OCI-LY3 (cell line): ENCODE data around the gene RECK.

ENCODE experiments used
- H2AFZ ChIP-seq: fragments of 200-600, 300-600 bp; shearing (Covaris generic); 2 replicates; pipeline ENCODE4 v1.6.0; 2014; ENCODE audit warnings: antibody characterized with exemption, low read depth, low read length
- H3K27ac ChIP-seq: fragments of 200-600, 300-600 bp; sonication (generic); 2 replicates; pipeline ENCODE4 v1.5.1; 2014; ENCODE audit warnings: mild to moderate bottlenecking, low read length, moderate library complexity, mixed read lengths
- H3K27me3 ChIP-seq: fragments of 200-600, 300-600 bp; sonication (generic); 2 replicates; pipeline ENCODE4 v1.6.1; 2014; ENCODE audit warnings: low read depth, low read length, mixed read lengths
- H3K36me3 ChIP-seq: fragments of 200-600, 300-600 bp; sonication (generic); replicated peaks from 2 replicates; pipeline ENCODE3; 2014; ENCODE audit warnings: low read depth, low read length, mixed read lengths
- H3K4me1 ChIP-seq: fragments of 300-600, 200-600 bp; sonication (generic); 2 replicates; pipeline ENCODE4 v1.6.1; 2014; ENCODE audit warnings: low read length, mixed read lengths
- H3K4me2 ChIP-seq: fragments of 200-600, 300-600 bp; sonication (generic); 2 replicates; pipeline ENCODE4 v1.6.1; 2014; ENCODE audit warnings: low read length, mixed read lengths
- H3K4me3 ChIP-seq: fragments of 300-600, 200-600 bp; sonication (generic); 2 replicates; pipeline ENCODE4 v1.5.1; 2014; ENCODE audit warnings: antibody characterized with exemption, mild to moderate bottlenecking, low read length, moderate library complexity
- H3K79me2 ChIP-seq: fragments of 300-600, 200-600 bp; shearing (Covaris generic); 2 replicates; pipeline ENCODE4 v1.6.1; 2014; ENCODE audit warnings: mild to moderate bottlenecking, low read length, mixed read lengths
- H3K9ac ChIP-seq: fragments of 300-600, 200-600 bp; shearing (Covaris generic); 2 replicates; pipeline ENCODE4 v1.6.0; 2014; ENCODE audit warnings: mild to moderate bottlenecking, low read length, moderate library complexity
- H3K9me3 ChIP-seq: fragments of 200-600, 300-600 bp; shearing (Covaris generic); 2 replicates; pipeline ENCODE4 v1.6.1; 2014; ENCODE audit warnings: low read length, mixed read lengths; ENCODE audit not compliant: insufficient read depth
- H4K20me1 ChIP-seq: fragments of 200-600, 300-600 bp; sonication (generic); 2 replicates; pipeline ENCODE4 v1.6.1; 2016; ENCODE audit warnings: low read length, mixed read lengths; ENCODE audit not compliant: insufficient read depth
- EZH2phosphoT487 ChIP-seq: fragments of 200-600 bp; shearing (Covaris generic); IDR thresholded peaks from 2 replicates; pipeline ENCODE4 v1.6.1; 2018; ENCODE audit warnings: antibody characterized with exemption, mixed run types, low read depth
- TF ChIP-seq, protein P1 (sequence below): fragments of 200-600, 300-600 bp; sonication (generic); IDR thresholded peaks from 2 replicates; pipeline ENCODE4 v1.5.1; 2014; ENCODE audit warnings: antibody characterized with exemption, low read length, low read depth

The RECK gene

DNA sequence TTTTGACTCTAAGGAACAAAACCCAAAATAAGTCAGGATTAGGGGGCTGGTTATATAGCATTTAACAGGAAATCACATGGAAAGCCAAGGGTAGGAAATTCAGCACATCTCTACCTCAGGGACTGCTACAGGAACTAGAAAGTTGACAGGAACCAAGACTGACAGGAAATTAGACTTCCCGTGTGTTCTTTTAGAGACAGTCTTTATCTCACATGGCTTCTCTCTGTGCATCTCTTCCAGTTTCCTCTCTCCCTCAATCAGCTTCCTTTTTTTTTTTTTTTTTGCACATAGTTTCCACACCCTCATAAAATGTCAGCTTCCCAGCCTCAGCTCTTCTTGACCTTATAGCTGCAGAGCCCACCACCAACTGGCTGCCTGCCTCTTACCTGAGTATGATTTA, 4.8 kb downstream of the RECK start:
- no peak overlapping the region for H3K4me2 ChIP-seq

DNA sequence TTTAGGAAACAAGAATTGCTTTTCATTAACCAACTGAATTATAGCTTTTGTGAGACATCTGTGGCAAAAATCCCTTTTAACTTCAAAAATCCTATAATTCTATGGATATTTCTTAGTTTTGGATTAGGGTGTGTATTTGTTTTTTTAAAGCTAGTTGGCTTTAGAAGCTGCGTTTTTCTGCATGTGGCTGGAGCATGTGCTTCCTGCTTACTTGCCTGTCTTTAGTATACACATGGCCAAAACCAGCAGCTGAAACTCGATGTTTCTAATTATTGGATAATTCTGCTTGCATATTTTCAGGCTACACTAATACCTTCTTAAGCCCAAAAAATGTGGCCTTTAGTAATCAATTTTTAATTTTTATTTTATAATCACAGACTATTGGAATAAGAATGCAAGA, 8.9 kb downstream of the RECK start:
- no peak overlapping the region for H3K4me3 ChIP-seq
- H3K4me1 ChIP-seq: peaks cover 4% of the 10 kb centered on the region; the same call in 1 of the 2 replicates
- no peaks in the 10 kb centered on the region for H3K36me3 ChIP-seq
- no peak overlapping the region for H3K9ac ChIP-seq
- no peak overlapping the region for H3K27ac ChIP-seq
- TF ChIP-seq, protein P1, sequence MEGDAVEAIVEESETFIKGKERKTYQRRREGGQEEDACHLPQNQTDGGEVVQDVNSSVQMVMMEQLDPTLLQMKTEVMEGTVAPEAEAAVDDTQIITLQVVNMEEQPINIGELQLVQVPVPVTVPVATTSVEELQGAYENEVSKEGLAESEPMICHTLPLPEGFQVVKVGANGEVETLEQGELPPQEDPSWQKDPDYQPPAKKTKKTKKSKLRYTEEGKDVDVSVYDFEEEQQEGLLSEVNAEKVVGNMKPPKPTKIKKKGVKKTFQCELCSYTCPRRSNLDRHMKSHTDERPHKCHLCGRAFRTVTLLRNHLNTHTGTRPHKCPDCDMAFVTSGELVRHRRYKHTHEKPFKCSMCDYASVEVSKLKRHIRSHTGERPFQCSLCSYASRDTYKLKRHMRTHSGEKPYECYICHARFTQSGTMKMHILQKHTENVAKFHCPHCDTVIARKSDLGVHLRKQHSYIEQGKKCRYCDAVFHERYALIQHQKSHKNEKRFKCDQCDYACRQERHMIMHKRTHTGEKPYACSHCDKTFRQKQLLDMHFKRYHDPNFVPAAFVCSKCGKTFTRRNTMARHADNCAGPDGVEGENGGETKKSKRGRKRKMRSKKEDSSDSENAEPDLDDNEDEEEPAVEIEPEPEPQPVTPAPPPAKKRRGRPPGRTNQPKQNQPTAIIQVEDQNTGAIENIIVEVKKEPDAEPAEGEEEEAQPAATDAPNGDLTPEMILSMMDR: no peak
- H4K20me1 ChIP-seq: no peaks in the 10 kb centered on the region
- 0 out of 2 replicates have a peak, but pooled peaks cover 3% of the 10 kb centered on the region for H3K79me2 ChIP-seq
- no peaks in the 10 kb centered on the region for H3K9me3 ChIP-seq
- no peak overlapping the region for H2AFZ ChIP-seq
- H3K27me3 ChIP-seq: no peaks in the 10 kb centered on the region
- H3K4me2 ChIP-seq: no peak overlapping the region

More for the DNA sequence above, 4.8 kb downstream of the RECK start:
- TF ChIP-seq, protein P1: no peak
- TF ChIP-seq EZH2phosphoT487: no peak
- Histone ChIP-seq H3K79me2 (peaks cover 14% of the 10 kb centered on the region), H3K9me3 (no peaks in the 10 kb centered on the region), H3K27ac (no peak overlapping the region), H3K4me1 (peaks cover 5% of the 10 kb centered on the region), H3K27me3 (no peaks in the 10 kb centered on the region), H3K9ac (no peak overlapping the region), H2AFZ (no peak overlapping the region), H3K36me3 (no peaks in the 10 kb centered on the region), H3K4me3 (no peak overlapping the region), H4K20me1 (no peaks in the 10 kb centered on the region)

- Histone ChIP-seq H4K20me1 (no peaks in the 10 kb centered on the region), H3K9me3 (no peaks in the 10 kb centered on the region), H3K27ac (no peak overlapping the region), H3K9ac (no peak overlapping the region), H3K79me2 (0 out of 2 replicates have a peak, but pooled peaks cover 3% of the 10 kb centered on the region), H3K27me3 (no peaks in the 10 kb centered on the region), H3K36me3 (no peaks in the 10 kb centered on the region), H3K4me2 (no peak overlapping the region), H3K4me1 (peaks cover 8% of the 10 kb centered on the region), H3K4me3 (no peak overlapping the region), H2AFZ (no peak overlapping the region)
- TF ChIP-seq EZH2phosphoT487: no peak
- TF ChIP-seq, protein P1: no peak
These were observed 10.2 kb downstream of the RECK start for GRCh38 chr9:36046923-36047322.

DNA sequence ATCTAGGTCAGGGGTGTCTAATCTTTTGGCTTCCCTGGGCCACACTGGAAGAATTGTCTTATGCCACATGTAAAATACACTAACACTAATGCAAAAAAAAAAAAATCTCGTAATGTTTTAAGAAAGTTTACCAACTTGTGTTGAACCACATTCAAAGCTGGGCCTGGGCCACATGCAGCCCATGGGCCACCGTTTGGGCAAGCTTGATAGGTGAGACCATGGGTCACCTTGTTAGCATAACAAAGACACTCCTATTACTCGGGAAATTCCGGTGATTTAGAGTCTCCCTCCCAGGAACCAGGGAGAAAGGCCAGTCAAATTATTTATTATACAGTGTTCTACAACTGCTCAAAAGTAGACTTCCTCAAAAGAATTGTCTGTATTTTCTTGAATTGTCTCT, 12.7 kb downstream of the RECK start:
- Histone ChIP-seq H3K9me3 (no peaks in the 10 kb centered on the region), H3K4me2 (no peak overlapping the region), H3K9ac (no peak overlapping the region), H3K27ac (no peak overlapping the region), H3K4me3 (no peak overlapping the region), H4K20me1 (no peaks in the 10 kb centered on the region), H3K79me2 (0 out of 2 replicates have a peak, but pooled peaks cover 3% of the 10 kb centered on the region), H3K36me3 (no peaks in the 10 kb centered on the region), H2AFZ (no peak overlapping the region), H3K4me1 (peaks cover 8% of the 10 kb centered on the region), H3K27me3 (no peaks in the 10 kb centered on the region)
- TF ChIP-seq, protein P1: no peak
- no peak for TF ChIP-seq EZH2phosphoT487
